ENCODE results near the gene CDC27.
"Not testable (repeated sequence)": the region's sequence is repeated elsewhere in the genome, so short reads cannot be mapped to it uniquely, and the experiment has no call there.

CDC27 gene

GRCh38 chr17:47218896-47219430 lies 29.9 kb upstream of the CDC27 start:
- no peak for DNase-seq

DNA sequence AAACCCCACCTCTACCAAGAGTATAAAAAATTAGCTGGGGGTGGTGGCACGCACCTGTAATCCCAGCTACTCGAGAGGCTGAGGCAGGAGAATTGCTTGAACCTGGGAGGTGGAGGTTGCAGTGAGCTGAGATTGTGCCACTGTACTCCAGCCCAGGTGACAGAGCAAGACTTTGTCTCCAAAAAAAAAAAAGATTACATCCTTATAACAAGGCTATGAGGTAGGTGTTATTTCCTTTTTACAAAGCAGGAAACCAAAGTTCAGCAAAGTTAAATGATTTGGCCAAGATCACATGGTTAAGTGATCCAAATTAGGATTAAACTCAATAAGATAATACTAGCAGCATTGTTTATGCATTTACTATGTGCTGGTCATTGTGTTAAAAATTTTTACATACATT lies 28.2 kb upstream of the CDC27 start:
- DNase-seq, result not testable (repeated sequence)

DNA sequence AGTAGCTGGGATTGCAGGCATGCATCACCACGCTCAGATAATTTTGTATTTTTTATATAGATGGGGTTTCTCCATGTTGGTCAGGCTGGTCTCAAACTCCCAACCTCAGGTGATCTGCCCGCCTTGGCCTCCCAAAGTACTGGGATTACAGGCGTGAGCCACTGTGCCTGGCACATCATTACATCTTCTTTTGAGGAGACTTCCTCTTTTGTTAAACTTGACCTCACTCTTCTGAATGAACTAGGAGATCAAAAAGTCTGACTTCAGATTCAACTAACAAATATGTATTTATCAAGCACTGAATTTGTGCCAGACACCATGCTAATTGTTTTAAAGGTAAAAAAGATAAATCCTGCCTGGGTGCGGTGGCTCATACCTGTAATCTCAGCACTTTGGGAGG lies 27.7 kb upstream of the CDC27 start:
- DNase-seq, result not testable (repeated sequence)

- DNase-seq, result no peak
These were observed 25.8 kb upstream of the CDC27 start for GRCh38 chr17:47214931-47215330.

- DNase-seq, result no peak
These were observed 24.4 kb upstream of the CDC27 start for GRCh38 chr17:47213540-47213939.

DNA sequence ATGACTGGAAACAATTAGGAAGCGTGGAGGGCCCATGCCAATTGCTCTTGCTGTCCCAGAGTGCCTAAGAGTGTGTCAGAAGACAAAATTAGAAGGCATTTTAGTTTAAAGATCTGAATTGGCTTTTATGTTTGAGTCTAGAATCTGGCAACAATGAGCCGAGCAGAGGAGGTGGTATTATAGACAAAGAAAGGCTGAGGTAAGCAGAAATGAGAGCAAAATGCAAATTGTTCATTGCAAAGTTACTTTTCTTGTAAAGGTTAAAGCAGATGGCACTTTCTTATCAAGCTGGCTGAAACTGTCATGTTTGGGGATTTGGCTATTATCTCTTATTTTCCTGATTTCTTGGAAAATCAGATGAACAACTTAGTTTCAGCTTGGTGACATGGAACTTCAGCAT lies 23.4 kb upstream of the CDC27 start:
- DNase-seq, result no peak

GRCh38 chr17:47210779-47211178 lies 21.7 kb upstream of the CDC27 start:
- no peak for DNase-seq

GRCh38 chr17:47210105-47210504 lies 21.0 kb upstream of the CDC27 start:
- no peak for DNase-seq

DNA sequence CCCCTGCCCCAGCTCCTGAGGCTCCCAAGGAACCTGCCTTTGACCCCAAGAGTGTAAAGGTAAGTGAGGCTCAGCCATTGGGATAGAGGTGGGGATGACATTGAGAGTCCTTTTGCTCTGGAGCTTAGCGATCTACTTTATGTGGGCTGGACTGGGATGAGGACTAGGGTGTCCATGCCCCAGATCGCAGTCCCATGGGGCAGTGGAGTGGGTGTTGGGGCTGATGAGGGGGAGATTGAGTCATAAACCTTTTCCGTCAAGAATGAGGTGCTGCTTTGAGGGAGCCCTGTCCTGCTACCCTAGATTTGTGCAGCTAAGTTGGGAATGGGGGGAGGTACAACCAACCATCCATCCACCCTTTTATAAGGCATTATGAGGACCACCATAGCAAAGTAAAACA lies 20.4 kb upstream of the CDC27 start:
- DNase-seq, result no peak

GRCh38 chr17:47208744-47209488 lies 19.8 kb upstream of the CDC27 start, which contains the start of gene MYL4:
Gene MYL4 (plus strand): TSS chr17:47209348. CDS start chr17:47209423, 75 bp downstream.
- DNase-seq, result no peak

GRCh38 chr17:47207143-47208067 lies 18.3 kb upstream of the CDC27 start:
- no peak for DNase-seq

GRCh38 chr17:47205419-47205963 lies 16.4 kb upstream of the CDC27 start:
- peak; percentile 68 for DNase-seq

GRCh38 chr17:47204722-47205418 lies 15.8 kb upstream of the CDC27 start:
- peak; percentile 65 to 70 for DNase-seq

DNA sequence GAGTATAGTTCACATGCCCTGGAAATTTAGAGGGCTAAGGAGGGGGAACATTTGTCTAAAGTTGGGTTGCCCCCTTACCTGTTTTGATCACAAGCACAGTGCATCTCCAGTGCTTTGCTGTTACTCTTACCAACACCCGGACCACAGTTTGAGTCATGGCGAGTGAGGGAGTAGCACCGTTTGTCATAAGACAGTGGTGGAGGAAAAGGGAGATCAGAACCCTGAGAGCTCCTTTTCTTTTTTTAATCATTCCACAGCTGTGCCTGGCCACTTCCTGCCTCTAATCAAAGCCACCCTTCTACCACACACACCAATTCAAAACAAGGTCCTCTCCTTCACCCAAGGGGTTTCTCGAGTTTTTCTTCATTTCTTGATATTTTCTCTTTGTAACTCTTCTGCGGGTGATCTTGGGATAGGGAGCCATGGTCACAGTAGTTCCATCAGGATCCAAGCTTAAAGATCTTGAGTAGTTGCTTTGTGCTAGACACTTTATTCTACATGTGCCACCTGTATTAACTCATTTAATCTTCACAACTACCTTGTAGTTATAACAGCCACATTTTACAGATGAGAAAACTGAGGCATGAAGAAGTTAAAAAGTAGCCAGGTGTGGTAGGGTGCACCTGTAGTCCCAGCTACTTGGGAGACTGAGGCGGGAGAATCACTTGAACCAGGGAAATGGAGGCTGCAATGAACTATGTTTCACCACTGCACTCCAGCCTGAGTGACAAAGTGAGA lies 15.1 kb upstream of the CDC27 start:
- peak; percentile 69 to 70 for DNase-seq

- DNase-seq, result no peak
These were observed 12.1 kb upstream of the CDC27 start for GRCh38 chr17:47201166-47201565.

DNA sequence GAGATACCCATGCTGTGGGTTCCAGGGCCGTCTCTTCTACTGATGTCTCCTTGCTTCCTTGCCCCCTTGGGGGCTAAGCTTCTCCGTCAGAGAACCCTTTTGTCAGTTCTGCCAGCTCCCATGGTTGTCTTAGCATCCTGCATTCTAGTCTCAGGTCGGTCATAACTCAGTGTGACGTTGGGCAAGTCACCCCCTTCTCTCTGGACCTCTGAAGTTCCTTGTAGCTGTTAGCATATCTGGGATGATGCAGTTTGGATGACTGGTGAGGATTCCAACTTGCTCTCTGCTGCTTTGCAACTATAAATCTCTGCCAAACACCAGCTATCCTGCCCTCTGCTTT lies 11.2 kb upstream of the CDC27 start:
- no peak for DNase-seq

GRCh38 chr17:47199627-47200324 lies 10.7 kb upstream of the CDC27 start:
- DNase-seq, result no peak

- no peak for DNase-seq
These were observed 8.7 kb upstream of the CDC27 start for GRCh38 chr17:47197821-47198220.

DNA sequence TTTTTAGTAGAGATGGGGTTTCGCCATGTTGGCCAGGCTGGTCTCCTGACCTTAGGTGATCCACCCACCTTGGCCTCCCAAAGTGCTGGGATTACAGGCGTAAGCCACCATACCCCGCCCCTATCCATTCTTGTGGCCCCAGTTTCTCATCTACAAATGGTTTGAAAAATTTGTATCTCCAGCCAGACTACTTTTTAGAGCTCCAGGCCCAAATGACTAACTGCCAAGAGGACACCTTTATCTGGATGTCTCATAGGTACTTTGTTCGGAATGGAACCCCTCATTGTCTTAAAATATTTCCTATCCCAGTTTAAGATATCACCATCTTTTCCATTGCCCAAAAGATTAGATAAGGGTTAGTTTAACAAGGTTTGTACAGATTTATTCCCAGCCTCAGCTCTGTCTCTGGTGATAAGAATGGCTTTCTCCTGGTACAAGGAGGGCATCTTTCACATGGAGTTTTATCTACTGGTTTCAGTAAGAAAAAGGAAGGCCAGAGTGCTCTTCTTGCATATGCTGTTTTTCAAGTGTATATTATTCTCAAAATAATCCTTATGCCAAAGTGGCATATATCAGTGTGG lies 4.9 kb upstream of the CDC27 start:
- no peak for DNase-seq

- DNase-seq, result no peak
These were observed 3.5 kb upstream of the CDC27 start for GRCh38 chr17:47192554-47192953.

DNA sequence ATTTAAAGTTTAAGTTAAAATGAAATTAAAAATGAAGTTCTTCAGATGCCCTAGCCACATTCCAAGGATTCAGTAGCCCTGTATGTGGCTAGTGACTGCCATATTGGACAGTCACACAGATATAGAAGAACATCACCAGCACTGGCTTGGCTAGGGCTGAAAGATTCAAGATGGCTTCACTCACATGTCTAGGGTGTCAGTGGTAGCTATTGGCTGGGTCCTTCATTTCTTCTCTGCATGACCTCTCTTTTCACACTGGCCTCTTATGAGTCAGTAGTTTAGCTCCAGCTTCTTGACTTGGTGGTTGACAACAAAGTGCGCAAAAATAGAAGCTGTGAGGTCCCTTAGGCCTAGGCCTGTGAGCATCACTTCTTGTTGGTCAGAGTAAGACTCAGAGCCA lies 1.7 kb upstream of the CDC27 start:
- no peak for DNase-seq

Data from activated T-cell treated with anti-CD3 and anti-CD28 coated beads, Interleukin-2, amount 50 U/mL, for 48 hours (primary cell).